GM19372 (cell line): Measurements from ENCODE around the gene FTO.

Experiments
- ATAC-seq: cut with Tn5 transposase; IDR thresholded peaks from one replicate; pipeline ENCODE4 v1.9.1; 2021; ENCODE audit warnings: mild to moderate bottlenecking, low read depth, moderate library complexity; ENCODE audit not compliant: unreplicated experiment

FTO gene

GRCh38 chr16:53950677-53951076 is 246.7 kb downstream of the FTO start:
- ATAC-seq: no peak

GRCh38 chr16:53952215-53953208 is 248.6 kb downstream of the FTO start:
- no peak for ATAC-seq

GRCh38 chr16:53953336-53953735 is 249.4 kb downstream of the FTO start:
- no peak for ATAC-seq

DNA sequence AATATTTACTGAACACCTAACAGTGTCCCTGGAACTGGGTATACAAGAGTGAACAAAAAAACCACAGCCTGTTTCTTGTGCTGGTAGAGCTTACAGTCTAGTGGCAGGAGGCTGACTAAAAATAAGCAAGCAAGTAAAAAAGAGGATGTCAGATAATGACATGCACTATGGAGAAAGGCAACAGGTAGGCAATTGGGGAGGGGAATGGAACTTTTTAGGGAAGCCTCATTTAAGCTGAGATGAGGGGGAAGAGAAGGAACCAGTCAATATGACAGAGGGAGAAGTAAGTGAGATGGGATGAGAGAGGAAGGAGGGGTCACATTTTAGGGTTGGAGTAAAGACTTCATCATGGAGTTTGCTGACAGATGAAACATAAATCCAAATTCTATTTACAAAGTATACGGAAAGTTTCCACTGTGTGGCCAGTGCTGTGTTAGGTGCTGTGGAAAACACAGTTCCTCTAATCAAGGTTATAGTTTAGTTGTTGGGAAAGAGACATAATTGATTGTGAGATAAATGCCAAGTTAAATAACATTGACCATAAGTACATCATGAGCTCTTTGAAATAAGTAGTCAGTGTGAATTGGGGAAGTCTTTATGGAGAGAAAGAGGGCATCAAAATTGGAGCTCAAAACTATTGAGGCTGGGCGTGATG is 251.4 kb downstream of the FTO start:
- ATAC-seq: no peak

DNA sequence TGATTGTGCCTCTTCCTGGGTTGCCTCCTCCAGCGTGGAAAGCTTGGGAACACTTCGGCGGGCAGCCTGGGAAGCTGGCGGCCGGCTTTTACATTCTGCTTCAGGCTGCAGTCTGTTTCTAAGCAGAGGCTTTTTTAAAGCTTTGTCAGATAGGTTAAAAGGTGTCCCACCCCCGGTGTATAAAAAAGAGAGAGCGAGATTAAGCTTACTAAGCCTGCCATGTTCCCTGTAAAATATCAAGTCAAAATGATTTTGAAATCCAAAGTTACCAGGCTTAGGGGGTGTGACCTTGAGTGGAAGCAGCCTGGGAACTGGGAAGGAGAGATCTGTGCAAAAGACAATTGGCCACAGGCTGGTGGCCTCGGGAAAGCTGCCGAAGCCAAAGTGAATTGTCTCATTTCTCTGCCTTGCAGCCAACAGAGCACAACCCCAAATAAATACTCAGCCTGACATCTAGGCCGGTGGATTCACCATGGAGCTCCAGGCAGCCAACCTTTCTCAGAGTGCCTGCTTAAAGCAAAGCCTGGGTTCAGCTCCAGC is 254.5 kb downstream of the FTO start:
- no peak for ATAC-seq

GRCh38 chr16:53960050-53960812 is 256.3 kb downstream of the FTO start:
- ATAC-seq: no peak

DNA sequence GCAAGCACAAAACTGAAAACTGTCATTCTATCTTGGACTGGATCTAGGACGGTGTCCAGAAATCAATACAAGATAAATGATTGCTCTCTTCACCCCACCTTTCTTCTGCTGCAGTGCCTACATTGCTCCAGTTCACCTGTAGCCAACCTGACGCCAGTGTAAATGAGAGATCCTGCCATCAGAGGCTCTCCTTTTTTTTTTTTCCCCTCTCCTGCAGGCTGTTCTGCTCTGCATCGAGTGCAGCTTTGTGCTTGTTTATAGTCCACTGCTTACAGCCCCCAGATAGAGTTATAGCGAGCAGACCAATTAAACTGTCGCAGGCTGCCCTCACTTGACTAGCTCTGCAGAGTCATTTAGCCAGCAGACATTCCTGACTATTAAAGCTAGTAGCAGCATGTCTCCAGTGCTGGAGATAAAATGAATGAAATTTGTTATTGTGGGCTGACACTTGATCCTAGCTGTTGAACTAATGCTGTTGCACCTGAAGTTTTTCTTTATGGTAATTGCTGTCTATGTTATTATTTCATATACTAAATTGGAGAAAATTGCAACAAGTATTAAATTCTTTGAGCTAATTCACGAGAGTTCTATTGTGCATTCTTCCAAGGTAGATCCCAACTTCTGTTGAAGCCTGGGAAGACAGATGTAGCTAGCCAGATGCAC is 257.1 kb downstream of the FTO start:
- ATAC-seq: no peak

- no peak for ATAC-seq
Observed at GRCh38 chr16:53962041-53962440, 258.1 kb downstream of the FTO start.

GRCh38 chr16:53964145-53964790 is 260.3 kb downstream of the FTO start:
- no peak for ATAC-seq

- no peak for ATAC-seq
Observed at GRCh38 chr16:53966821-53967571, 263.0 kb downstream of the FTO start.

- ATAC-seq: no peak
Observed at GRCh38 chr16:53967572-53967971, 263.6 kb downstream of the FTO start.

DNA sequence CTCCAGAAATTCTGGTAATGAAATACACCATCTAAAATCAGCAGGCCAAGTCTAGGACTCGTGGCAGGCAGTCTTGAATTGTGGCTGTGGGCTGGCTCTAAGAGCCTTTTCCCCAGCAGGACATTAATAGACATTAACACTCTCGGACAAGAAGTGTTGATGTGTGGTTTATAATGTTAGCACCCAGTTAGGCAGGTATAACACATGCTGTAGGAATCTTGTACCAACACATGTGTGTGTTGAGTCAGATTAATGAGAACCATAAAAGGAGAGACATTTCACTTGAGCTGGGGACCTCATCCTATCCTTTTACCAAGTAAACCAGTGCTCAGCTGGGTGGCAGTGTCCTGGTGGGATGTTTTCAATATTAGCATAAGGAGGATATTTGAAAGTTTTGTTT is 264.5 kb downstream of the FTO start:
- no peak for ATAC-seq

DNA sequence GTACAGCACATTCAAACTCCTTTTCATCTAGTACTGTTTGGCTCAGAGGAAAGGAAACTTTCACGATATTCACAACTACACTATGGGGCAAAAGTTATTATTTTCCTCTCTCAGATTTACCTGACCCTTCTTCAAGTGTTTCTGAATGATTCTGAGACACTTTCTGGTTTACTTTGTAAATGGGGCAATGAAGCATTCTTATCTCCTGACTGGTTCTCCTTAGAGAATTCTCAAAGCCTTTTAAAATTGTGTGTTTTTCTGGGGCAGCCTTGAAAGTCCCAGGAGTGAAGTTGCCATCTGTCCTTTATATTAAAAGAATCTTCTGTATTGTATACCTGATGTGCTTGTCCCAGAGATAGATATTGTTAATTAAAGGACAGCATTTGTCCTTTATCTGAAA is 264.9 kb downstream of the FTO start:
- no peak for ATAC-seq

DNA sequence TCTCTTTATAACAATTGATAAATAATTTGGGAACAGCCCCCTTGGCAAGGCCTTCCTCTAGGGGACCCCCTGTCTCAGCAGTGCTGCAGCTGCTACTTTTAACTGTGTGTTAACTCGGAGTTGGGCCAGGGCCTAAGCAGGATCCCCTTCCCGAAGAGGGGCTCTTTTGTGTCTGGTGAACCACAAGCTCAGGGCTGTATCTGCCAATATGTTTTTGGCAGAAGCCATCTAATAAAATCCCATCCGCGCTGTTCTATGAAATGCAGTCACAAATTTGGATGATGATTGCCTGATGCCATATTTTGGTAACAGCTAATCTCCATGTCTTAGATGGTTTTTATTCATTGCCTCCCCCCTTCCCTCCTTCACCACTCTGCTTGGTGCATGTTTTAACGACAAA is 267.7 kb downstream of the FTO start:
- no peak for ATAC-seq

DNA sequence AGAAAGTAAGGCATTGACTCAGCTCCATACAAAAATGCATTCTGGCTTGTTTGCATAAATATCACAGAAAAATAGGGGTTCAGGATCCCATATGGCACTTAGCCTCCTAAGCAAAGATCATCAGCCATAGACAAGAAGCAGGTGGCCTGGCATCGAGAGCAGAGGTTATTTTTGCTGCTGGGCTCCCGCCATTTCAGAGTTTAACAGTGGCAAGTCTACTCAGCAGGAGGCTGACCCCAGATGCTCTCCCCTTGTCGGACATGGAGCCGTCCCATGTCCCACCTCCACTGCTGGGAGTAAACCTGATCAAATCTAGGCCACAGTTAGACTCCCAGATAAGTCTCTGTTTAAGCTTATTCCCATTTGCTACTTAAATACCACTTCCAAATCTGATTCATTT is 269.1 kb downstream of the FTO start:
- no peak for ATAC-seq

DNA sequence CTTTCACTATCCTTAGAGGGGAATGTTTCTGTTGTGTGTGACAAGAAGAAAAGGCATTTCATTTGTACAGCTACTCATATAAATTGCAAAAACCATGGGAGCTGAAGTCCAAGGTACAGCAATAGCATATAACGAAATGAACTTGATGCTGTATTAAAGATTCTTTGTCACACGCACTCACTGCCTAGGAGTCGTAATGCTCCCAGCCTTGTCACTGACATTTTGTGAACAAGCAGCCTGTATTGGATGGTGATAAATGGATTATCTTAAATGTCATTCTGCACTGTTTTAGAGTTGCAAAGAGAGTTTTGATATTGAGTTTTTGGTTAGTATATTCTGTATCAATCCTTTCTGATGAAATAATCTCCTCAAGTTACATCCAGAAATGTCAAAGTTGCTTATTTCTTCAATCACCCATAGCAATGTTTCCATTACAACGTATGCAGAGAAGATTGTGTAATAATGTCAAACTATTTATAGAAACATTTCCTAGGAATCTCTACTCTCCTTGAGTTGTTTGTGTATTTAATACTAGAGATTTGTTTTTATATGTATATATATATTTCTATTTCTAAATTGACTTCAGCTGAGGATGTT is 270.6 kb downstream of the FTO start:
- no peak for ATAC-seq

DNA sequence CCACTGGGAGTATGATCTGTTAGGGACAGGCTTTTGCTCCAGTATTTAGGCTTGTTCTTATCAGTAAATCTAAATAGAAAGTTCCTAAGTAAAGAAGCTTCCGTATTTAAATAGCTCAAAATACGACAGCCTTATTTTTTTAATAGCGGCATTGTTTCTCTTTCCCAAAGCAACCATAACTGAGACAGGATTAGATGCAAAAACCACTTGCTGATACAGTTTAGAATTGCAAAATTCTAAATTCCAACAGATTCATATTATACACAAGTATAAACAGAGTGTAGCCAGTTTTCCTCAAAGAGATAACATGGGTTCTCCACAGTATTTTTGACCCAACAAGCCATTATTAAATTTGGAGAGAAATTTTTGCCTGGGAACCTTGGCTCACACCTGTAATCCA is 276.7 kb downstream of the FTO start:
- ATAC-seq: no peak

- no peak for ATAC-seq
Observed at GRCh38 chr16:53982631-53983042, 278.7 kb downstream of the FTO start.

GRCh38 chr16:53984936-53985335 is 281.0 kb downstream of the FTO start:
- no peak for ATAC-seq
